ENCODE measurements around the gene P2RX5.

The P2RX5 gene

GRCh38 chr17:3656755-3657587 is 39.0 kb downstream of the P2RX5 start:
- no peak for DNase-seq

DNA sequence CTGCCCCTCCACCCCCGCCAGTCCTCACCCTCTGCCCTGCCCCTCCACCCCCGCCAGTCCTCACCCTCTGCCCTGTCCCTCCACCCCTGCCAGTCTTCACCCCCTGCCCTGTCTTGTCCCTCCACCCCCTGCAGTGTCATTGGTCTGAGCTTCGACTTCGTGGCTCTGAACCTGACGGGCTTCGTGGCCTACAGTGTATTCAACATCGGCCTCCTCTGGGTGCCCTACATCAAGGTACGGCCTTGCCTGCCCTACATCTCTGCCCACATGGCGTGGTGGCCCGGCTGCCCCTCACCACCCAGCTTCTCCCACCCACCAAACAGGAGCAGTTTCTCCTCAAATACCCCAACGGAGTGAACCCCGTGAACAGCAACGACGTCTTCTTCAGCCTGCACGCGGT is 39.6 kb downstream of the P2RX5 start:
- no peak for DNase-seq

DNA sequence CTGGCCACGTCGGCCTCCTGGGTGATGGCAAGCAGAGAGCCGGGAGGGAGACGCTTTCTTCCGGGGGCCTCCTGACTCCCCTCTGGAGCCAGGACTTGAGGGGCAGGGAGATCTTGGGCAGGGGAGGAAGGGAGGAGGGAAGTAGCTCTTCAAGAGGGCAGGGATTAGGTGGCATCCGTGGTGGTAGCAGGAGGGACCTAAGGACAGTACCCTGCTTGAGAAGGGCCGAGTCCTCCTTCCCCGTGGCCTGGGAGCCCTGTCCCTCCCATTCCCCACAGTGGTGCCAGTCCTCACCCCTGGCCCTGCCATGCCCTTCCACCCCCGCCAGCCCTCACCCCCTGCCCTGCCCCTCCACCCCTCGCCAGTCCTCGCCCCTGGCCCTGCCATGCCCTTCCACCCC is 40.2 kb downstream of the P2RX5 start:
- no peak for DNase-seq

DNA sequence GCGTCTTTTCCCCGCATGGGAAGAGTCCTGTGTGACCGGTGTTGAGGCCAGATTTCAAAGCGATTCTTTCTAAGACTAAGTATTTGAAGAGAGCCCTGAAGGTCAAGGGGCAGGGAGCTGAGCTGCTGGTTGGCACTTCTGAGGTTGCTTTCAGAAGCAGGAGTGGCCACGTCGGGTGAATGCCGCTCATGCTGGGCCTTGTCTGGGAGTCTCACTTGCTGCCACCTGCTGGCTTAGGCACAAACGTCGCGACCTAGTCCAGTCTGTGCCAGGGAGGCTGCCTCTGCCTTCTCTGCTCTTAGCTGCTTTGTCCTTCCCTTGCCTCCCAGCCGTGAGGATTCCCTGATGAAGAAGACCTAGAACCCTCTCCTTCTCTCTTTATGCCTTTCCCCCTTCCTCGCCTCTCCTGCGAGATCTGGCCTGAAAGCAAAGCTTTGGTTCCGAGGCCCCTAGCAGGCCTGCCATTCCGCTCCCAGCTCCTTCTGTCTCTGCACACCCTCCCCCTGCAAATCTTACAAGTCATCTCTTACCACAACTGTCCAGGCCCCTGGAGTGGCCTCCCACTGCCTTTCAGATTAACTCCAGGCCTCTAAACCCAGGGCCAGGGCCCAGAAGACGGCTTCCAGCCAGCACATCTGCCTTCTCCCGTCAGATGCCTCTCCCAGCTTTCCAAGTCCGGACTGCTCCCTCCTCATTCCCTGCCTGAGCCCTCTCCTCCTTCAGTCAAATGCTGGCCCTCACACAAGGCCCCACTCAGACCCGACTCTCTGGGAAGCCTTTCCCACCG is 48.0 kb downstream of the P2RX5 start:
- peak; percentile 87 for DNase-seq

DNA sequence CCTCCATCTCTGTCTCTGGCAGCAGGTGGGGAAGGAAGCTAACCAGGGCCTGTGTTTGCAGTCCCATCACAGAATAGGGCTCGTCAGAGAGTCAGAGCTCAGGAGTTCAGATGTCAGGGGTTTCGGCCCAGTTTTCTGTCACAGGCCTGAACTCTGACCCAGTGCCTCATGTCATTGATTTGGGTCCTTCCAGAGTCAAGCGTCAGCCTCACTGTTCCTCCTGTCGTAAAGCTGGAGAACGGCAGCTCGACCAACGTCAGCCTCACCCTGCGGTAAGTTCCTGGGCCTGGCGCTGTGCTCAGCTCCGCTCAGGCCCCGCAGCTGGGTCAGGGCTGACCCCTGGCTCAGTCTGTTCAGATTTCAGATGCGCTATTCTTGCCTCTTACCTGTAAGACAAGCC is 48.7 kb downstream of the P2RX5 start:
- DNase-seq, result no peak

GRCh38 chr17:3645310-3645709 is 50.6 kb downstream of the P2RX5 start:
- DNase-seq, result no peak

- DNase-seq, result no peak
These were observed 52.0 kb downstream of the P2RX5 start for GRCh38 chr17:3643889-3644349.

DNA sequence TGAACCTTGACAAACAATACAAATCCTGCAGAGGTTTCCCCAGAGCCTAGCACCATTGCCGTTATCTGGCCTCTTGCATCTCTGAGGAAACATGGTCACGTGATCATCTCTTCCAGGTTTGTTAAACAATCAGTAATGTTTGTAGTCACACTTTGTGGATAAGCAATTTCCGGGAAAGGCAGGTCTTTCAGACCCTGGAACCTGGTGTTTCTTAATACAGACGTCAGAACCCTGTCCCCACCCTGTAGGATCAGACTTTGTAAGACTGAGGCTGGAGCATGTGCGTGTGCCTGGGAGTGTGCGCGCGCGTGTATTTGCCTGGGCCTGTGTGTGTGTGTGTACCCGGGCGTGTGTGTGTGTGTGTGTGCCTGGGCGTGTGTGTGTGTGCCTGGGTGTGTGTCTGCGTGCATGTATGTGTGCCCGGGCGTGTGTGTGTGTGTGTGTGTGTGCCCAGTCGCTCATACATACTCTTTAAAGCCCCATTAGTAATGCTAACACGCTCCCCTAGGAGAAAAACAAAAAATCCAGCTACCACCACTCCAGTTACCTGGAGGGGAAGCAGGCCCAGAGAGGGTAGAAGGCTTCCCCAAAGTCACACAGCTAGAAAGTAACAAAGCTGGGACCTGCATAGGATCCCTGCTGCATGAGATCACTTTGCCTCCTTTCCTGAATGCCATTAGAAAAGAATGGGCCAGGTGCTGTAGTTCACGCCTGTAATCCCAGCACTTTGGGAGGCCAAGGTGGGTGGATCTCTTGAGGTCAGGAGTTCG is 54.1 kb downstream of the P2RX5 start:
- DNase-seq, result peak; percentile 30

DNA sequence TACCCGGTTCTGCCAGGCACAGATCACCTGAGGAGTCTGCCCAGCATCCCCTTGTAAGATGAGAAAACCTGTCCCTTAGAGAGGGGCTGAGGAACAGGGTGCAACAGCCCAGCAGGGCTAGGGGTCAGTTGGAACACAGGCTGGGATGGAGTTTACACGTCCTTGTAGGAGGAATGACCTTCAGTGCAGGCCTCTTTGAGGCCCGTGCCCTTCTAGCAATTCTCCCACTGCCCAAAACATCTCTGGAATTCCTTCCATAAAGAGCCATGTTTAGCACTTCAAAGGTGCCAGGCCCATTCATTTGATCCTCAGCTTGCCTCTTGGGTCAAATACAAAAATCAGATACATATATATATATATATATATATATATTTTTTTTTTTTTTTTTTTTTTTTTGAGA is 54.9 kb downstream of the P2RX5 start:
- no peak for DNase-seq

GRCh38 chr17:3639981-3640596 is 55.9 kb downstream of the P2RX5 start:
- peak; percentile 92 for DNase-seq

DNA sequence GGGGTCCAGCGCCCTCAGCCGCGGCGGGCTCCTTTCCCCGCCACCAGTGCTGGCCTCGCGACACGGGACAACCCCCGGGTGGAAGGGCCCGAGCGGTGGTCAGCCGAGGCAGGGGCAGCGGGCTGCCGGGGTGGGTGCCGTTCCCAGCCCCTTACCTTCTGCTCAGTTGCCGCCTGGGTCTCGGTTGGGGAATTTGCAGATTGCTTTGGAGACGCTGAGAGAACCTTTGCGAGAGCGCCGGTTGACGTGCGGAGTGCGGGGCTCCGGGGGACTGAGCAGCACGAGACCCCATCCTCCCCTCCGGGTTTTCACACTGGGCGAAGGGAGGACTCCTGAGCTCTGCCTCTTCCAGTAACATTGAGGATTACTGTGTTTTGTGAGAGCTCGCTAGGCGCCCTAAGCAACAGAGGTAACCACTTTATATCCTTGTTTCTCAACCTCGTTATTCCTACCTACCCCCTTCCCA is 59.0 kb downstream of the P2RX5 start:
- peak; percentile 42 for DNase-seq

GRCh38 chr17:3636154-3636907 is 59.6 kb downstream of the P2RX5 start, which contains the start of the genes CTNS and SHPK:
Gene CTNS, plus strand, starts transcription at chr17:3636760. Its CDS starts 3,447 bp downstream, at chr17:3640207.
Gene SHPK, minus strand, starts transcription at chr17:3636250. Its CDS starts 31 bp downstream, at chr17:3636219.
- DNase-seq, result peak; percentile 99

- DNase-seq, result no peak
These were observed 60.3 kb downstream of the P2RX5 start for GRCh38 chr17:3635474-3636153.

GRCh38 chr17:3632287-3632686 is 63.7 kb downstream of the P2RX5 start:
- no peak for DNase-seq

DNA sequence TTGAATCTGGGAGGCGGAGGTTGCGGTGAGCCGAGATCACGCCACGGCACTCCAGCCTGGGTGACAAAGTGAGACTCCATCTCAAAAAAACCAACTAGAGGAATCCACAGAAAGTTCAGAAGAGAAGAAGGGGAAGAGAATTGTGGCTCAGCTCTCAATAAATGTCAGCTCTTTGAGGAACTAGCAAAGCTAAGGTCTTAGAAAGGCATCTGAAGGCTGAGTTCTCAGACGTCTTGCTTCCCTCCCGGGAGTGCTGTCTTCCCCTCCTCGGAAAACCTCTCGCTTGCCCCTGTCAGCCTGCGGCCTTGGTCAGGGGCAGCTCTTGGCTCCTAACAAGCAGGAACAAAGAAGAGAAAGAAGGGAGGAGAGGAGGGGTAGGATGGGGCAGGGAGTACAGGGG is 65.2 kb downstream of the P2RX5 start:
- DNase-seq, result no peak

- no peak for DNase-seq
These were observed 68.2 kb downstream of the P2RX5 start for GRCh38 chr17:3627769-3628167.

GRCh38 chr17:3626831-3627768 is 68.9 kb downstream of the P2RX5 start:
- DNase-seq, result no peak
